KMS-11 (cell line): ENCODE measurements around the gene FRAS1.

ENCODE experiments used
- H2AFZ ChIP-seq: fragments of 200-600 bp; sonication (generic); 2 replicates; pipeline ENCODE4 v1.6.1; 2016; ENCODE audit warnings: antibody characterized with exemption, mixed run types, low read depth
- H3K27ac ChIP-seq: fragments of 200-600 bp; sonication (generic); 2 replicates; pipeline ENCODE4 v1.6.1; 2016; ENCODE audit warnings: mild to moderate bottlenecking, mixed run types
- H3K27me3 ChIP-seq: fragments of 200-600 bp; sonication (generic); 2 replicates; pipeline ENCODE4 v1.6.1; 2017; ENCODE audit warnings: mild to moderate bottlenecking, low read depth, mixed run types, moderate library complexity; ENCODE audit not compliant: insufficient read depth
- H3K36me3 ChIP-seq: fragments of 200-600 bp; sonication (generic); 2 replicates; pipeline ENCODE4 v1.6.1; 2017; ENCODE audit warnings: mild to moderate bottlenecking, mixed run types; ENCODE audit not compliant: insufficient read depth
- H3K4me1 ChIP-seq: fragments of 200-600 bp; sonication (generic); 2 replicates; pipeline ENCODE4 v1.6.1; 2016; ENCODE audit warnings: mild to moderate bottlenecking, low read depth, mixed run types; ENCODE audit not compliant: poor library complexity, severe bottlenecking
- H3K4me2 ChIP-seq: fragments of 200-600 bp; sonication (generic); 2 replicates; pipeline ENCODE4 v1.7.0; 2016; ENCODE audit warnings: mild to moderate bottlenecking, mixed run types
- H3K4me3 ChIP-seq: fragments of 200-600 bp; sonication (generic); IDR thresholded peaks from 2 replicates; pipeline ENCODE4 v1.6.1; 2017; ENCODE audit warnings: low read depth, low read length, mixed read lengths; ENCODE audit not compliant: insufficient read depth
- H3K79me2 ChIP-seq: fragments of 200-600 bp; sonication (generic); 2 replicates; pipeline ENCODE4 v1.6.1; 2016; ENCODE audit warnings: low read depth, mixed run types; ENCODE audit not compliant: insufficient read depth
- H3K9ac ChIP-seq: fragments of 200-600 bp; sonication (generic); 2 replicates; pipeline ENCODE4 v1.6.1; 2016; ENCODE audit warnings: mild to moderate bottlenecking, mixed run types
- H4K20me1 ChIP-seq: fragments of 200-600 bp; sonication (generic); 2 replicates; pipeline ENCODE4 v1.6.1; 2016; ENCODE audit warnings: mild to moderate bottlenecking, mixed run types; ENCODE audit not compliant: insufficient read depth
- CTCF ChIP-seq: fragments of 200-600 bp; sonication (generic); conservative IDR thresholded peaks from 2 replicates; pipeline ENCODE4 v1.6.1; 2017; ENCODE audit warnings: low read depth, mild to moderate bottlenecking, antibody characterized with exemption, low read length, moderate library complexity, mixed read lengths

Gene FRAS1

GRCh38 chr4:78397292-78397630, 340.1 kb downstream of the FRAS1 start:
- no peak overlapping the region for H3K27ac ChIP-seq
- no peaks in the 10 kb centered on the region for H3K79me2 ChIP-seq
- no peak overlapping the region for H3K9ac ChIP-seq
- H3K4me3 ChIP-seq, result no peak overlapping the region
- no peak overlapping the region for H3K4me2 ChIP-seq
- H4K20me1 ChIP-seq, result no peaks in the 10 kb centered on the region
- no peaks in the 10 kb centered on the region for H3K27me3 ChIP-seq
- no peak for TF ChIP-seq CTCF
- no peaks in the 10 kb centered on the region for H3K36me3 ChIP-seq
- no peak overlapping the region for H2AFZ ChIP-seq
- H3K4me1 ChIP-seq, result no peaks in the 10 kb centered on the region

GRCh38 chr4:78409612-78410202, 352.6 kb downstream of the FRAS1 start:
- H3K9ac ChIP-seq, result no peak overlapping the region
- no peaks in the 10 kb centered on the region for H3K4me1 ChIP-seq
- H3K27ac ChIP-seq, result no peak overlapping the region
- no peaks in the 10 kb centered on the region for H3K36me3 ChIP-seq
- H3K4me3 ChIP-seq, result no peak overlapping the region
- H3K27me3 ChIP-seq, result no peaks in the 10 kb centered on the region
- TF ChIP-seq CTCF, result no peak
- no peak overlapping the region for H2AFZ ChIP-seq
- H3K4me2 ChIP-seq, result no peak overlapping the region
- H3K79me2 ChIP-seq, result no peaks in the 10 kb centered on the region
- no peaks in the 10 kb centered on the region for H4K20me1 ChIP-seq

DNA sequence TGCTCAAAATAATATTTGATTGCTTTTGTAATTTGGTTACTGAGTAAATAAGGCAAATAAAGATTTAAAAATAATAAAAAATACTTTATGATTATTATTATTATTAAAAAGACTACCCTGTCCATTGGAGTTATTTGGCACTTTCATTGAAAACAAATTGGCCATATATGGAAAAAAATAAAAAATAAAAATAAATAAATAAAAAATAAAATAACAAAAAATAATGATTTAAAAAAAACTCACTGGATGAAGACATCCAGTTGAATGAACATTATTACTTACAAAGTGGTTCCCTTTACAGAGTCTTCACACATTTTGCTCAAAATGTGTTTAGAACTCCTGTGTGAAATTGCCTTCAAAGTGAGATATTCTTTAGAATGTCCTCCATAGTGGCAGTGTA, 353.1 kb downstream of the FRAS1 start:
- Histone ChIP-seq H3K4me2 (no peak overlapping the region), H3K36me3 (no peaks in the 10 kb centered on the region), H4K20me1 (no peaks in the 10 kb centered on the region), H3K27me3 (no peaks in the 10 kb centered on the region), H3K4me1 (no peaks in the 10 kb centered on the region), H3K79me2 (no peaks in the 10 kb centered on the region), H3K9ac (no peak overlapping the region), H3K4me3 (no peak overlapping the region), H3K27ac (no peak overlapping the region), H2AFZ (no peak overlapping the region)
- TF ChIP-seq CTCF, result no peak

- Histone ChIP-seq H4K20me1 (no peaks in the 10 kb centered on the region), H3K79me2 (no peaks in the 10 kb centered on the region), H3K9ac (no peak overlapping the region), H3K36me3 (no peaks in the 10 kb centered on the region), H3K4me2 (no peak overlapping the region), H3K27ac (no peak overlapping the region), H3K27me3 (no peaks in the 10 kb centered on the region), H2AFZ (no peak overlapping the region), H3K4me3 (no peak overlapping the region), H3K4me1 (no peaks in the 10 kb centered on the region)
- TF ChIP-seq CTCF, result no peak
These were observed 353.6 kb downstream of the FRAS1 start for GRCh38 chr4:78410676-78411075.
